WTC11 (cell line): ENCODE results near the gene AHR.

Experiments used
- ATF2 ChIP-seq: sonication (generic); formaldehyde crosslinking; IDR thresholded peaks from 2 replicates; pipeline ENCODE4 v1.8.1; 2022; ENCODE audit warnings: low read depth, missing genetic modification reagents, borderline replicate concordance
- CBFB ChIP-seq: sonication (generic); formaldehyde crosslinking; IDR thresholded peaks from 2 replicates; pipeline ENCODE4 v1.8.1; 2022; ENCODE audit warnings: mild to moderate bottlenecking, low read depth, missing genetic modification reagents
- CTCF ChIP-seq: fragments of 200-600 bp; IDR thresholded peaks from 2 replicates; pipeline ENCODE4 v1.8.0; 2022; ENCODE audit warnings: antibody characterized with exemption
- FOXK1 ChIP-seq: sonication (generic); formaldehyde crosslinking; IDR thresholded peaks from 2 replicates; pipeline ENCODE4 v1.8.0; 2022; ENCODE audit warnings: mild to moderate bottlenecking, moderate library complexity, missing genetic modification reagents
- HMGA2 ChIP-seq: fragments of 250-450 bp; sonication (Bioruptor Pico); IDR thresholded peaks from 2 replicates; pipeline ENCODE4 v1.4.0; 2021; ENCODE audit warnings: mild to moderate bottlenecking, moderate library complexity
- NFYB ChIP-seq: sonication (generic); formaldehyde crosslinking; conservative IDR thresholded peaks from 2 replicates; pipeline ENCODE4 v1.8.0; 2022; ENCODE audit warnings: low read depth, missing genetic modification reagents
- NR2C2 ChIP-seq: sonication (generic); formaldehyde crosslinking; IDR thresholded peaks from 2 replicates; pipeline ENCODE4 v1.8.0; 2022; ENCODE audit warnings: mild to moderate bottlenecking, missing genetic modification reagents
- RELA ChIP-seq: sonication (generic); formaldehyde crosslinking; IDR thresholded peaks from 2 replicates; pipeline ENCODE4 v1.8.1; 2022; ENCODE audit warnings: missing genetic modification reagents, mild to moderate bottlenecking, borderline replicate concordance
- TEAD4 ChIP-seq: sonication (generic); formaldehyde crosslinking; IDR thresholded peaks from 2 replicates; pipeline ENCODE4 v1.8.0; 2022; ENCODE audit warnings: mild to moderate bottlenecking, missing genetic modification reagents
- USF1 ChIP-seq: sonication (generic); formaldehyde crosslinking; IDR thresholded peaks from 2 replicates; pipeline ENCODE4 v1.8.0; 2022; ENCODE audit warnings: mild to moderate bottlenecking, missing genetic modification reagents
- ZNF232 ChIP-seq: sonication (generic); formaldehyde crosslinking; IDR thresholded peaks from 2 replicates; pipeline ENCODE4 v1.8.0; 2022; ENCODE audit warnings: mild to moderate bottlenecking, missing genetic modification reagents
- ZNF263 ChIP-seq: sonication (generic); formaldehyde crosslinking; IDR thresholded peaks from 2 replicates; pipeline ENCODE4 v1.8.1; 2022; ENCODE audit warnings: low read depth, mild to moderate bottlenecking, moderate library complexity, missing genetic modification reagents
- TF ChIP-seq, protein P1 (sequence below): sonication (generic); formaldehyde crosslinking; IDR thresholded peaks from 2 replicates; pipeline ENCODE4 v1.8.0; 2022; ENCODE audit warnings: mild to moderate bottlenecking, missing genetic modification reagents
- TF ChIP-seq, protein P2 (sequence below): sonication (generic); formaldehyde crosslinking; IDR thresholded peaks from 2 replicates; pipeline ENCODE4 v1.8.1; 2023; ENCODE audit warnings: mild to moderate bottlenecking, missing genetic modification reagents

DNA sequence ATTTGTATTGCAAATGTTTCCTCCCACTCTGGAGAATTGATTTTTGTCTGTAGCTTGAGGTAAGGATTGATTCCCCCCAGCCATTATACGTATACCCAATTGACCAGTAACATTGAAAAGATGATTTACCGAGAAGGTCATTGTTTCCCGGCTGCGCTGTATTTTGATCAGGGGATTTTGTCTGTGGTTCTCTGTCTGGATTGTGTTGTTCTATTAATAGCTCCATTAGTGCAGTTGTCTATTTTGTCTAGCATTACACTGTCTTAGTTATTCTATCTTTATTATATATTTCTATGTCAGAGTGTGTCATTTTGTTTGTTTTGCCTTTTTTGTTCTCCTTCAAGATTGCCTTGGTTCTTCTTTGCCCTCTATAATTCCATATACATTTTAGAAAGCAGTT, 37.7 kb downstream of the AHR start:
- TF ChIP-seq CTCF (no peak), HMGA2 (CRISPR knock-in tag) (no peak), ZNF232 (CRISPR knock-in tag) (no peak), TEAD4 (no peak), ZNF263 (CRISPR knock-in tag) (no peak), NFYB (CRISPR knock-in tag) (no peak), FOXK1 (CRISPR knock-in tag) (no peak), USF1 (CRISPR knock-in tag) (no peak), NR2C2 (CRISPR knock-in tag) (no peak), RELA (CRISPR knock-in tag) (no peak), ATF2 (CRISPR knock-in tag) (no peak), CBFB (CRISPR knock-in tag) (no peak)
- TF ChIP-seq, protein P1, sequence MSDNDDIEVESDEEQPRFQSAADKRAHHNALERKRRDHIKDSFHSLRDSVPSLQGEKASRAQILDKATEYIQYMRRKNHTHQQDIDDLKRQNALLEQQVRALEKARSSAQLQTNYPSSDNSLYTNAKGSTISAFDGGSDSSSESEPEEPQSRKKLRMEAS = no peak
- TF ChIP-seq, protein P2, sequence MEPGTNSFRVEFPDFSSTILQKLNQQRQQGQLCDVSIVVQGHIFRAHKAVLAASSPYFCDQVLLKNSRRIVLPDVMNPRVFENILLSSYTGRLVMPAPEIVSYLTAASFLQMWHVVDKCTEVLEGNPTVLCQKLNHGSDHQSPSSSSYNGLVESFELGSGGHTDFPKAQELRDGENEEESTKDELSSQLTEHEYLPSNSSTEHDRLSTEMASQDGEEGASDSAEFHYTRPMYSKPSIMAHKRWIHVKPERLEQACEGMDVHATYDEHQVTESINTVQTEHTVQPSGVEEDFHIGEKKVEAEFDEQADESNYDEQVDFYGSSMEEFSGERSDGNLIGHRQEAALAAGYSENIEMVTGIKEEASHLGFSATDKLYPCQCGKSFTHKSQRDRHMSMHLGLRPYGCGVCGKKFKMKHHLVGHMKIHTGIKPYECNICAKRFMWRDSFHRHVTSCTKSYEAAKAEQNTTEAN = no peak
